ENCODE results near the gene SALL4.

SALL4 gene

GRCh38 chr20:51734876-51735720 lies 67.2 kb downstream of the SALL4 start:
- no peak for TF ChIP-seq CTCF (IDR thresholded peaks at IDR 0.05; ENCODE audit: low read depth, low read length)

GRCh38 chr20:51733070-51733469 lies 69.3 kb downstream of the SALL4 start:
- H3K4me3 ChIP-seq (ENCODE audit: low read depth, low read length) = no peak overlapping the region
- TF ChIP-seq CTCF (IDR thresholded peaks at IDR 0.05; ENCODE audit: low read depth, low read length) = no peak

More at GRCh38 chr20:51734876-51735720, 67.2 kb downstream of the SALL4 start:
- H3K4me3 ChIP-seq (ENCODE audit: low read depth, low read length) = no peak overlapping the region
